Choroid plexus epithelial cell (primary cell): ENCODE data around the gene PTP4A2.
A peak's percentile ranks its signal among the peaks of the same experiment; 100 is the strongest.

ENCODE experiments used
- DNase-seq: peaks from one replicate; pipeline ENCODE4 v3.0.0-alpha.2; 2010; ENCODE audit warnings: low read depth
- H3K4me3 ChIP-seq: 2 replicates; pipeline ENCODE4 v1.5.1; 2011; ENCODE audit warnings: low read depth, mild to moderate bottlenecking, control low read depth, low read length, moderate library complexity
- CTCF ChIP-seq: conservative IDR thresholded peaks from 2 replicates; pipeline ENCODE4 v1.5.1; 2011; ENCODE audit warnings: low read depth, mild to moderate bottlenecking, control low read depth, inconsistent platforms, low read length, moderate library complexity

The PTP4A2 gene

GRCh38 chr1:31936981-31937299, 1.2 kb downstream of the PTP4A2 start:
- no peak for DNase-seq
- no peak for TF ChIP-seq CTCF
- peak overlapping the region; percentile 75 for H3K4me3 ChIP-seq

- peak overlapping the region; percentile 75 for H3K4me3 ChIP-seq
- no peak for TF ChIP-seq CTCF
- DNase-seq: peak; percentile 37
These were observed 1.7 kb downstream of the PTP4A2 start for GRCh38 chr1:31936278-31936980.

- no peak for TF ChIP-seq CTCF
- peak; percentile 65 for DNase-seq
- H3K4me3 ChIP-seq: peak overlapping the region; percentile 37
These were observed 3.2 kb downstream of the PTP4A2 start for GRCh38 chr1:31934706-31935629.

GRCh38 chr1:31932491-31933316, 5.5 kb downstream of the PTP4A2 start:
- H3K4me3 ChIP-seq: no peak overlapping the region
- no peak for DNase-seq
- TF ChIP-seq CTCF: no peak

- DNase-seq: peak; percentile 60
- TF ChIP-seq CTCF: no peak
- H3K4me3 ChIP-seq: no peak overlapping the region
These were observed 6.5 kb downstream of the PTP4A2 start for GRCh38 chr1:31931593-31932225.

- no peak for TF ChIP-seq CTCF
- no peak overlapping the region for H3K4me3 ChIP-seq
- no peak for DNase-seq
These were observed 7.2 kb downstream of the PTP4A2 start for GRCh38 chr1:31930836-31931592.
